GM23338 (cell line): Measurements from ENCODE around the gene CGNL1. TPM values are rescaled to one million over a fixed set of nuclear protein-coding genes. Genes with fewer than 3 reads are reported as not detected.
A peak's percentile ranks its signal among the peaks of the same experiment; 100 is the strongest.

Source experiments
- ATAC-seq: fragments of 200-7000 bp; cut with Tn5 transposase; 3 replicates; pipeline ENCODE4 v1.9.1; 2020
- DNase-seq: peaks from one replicate; pipeline ENCODE4 v3.0.0-alpha.2; 2015; ENCODE audit warnings: low spot score
- H2AFZ ChIP-seq: fragments of 200-600 bp; sonication (generic); 2 replicates; pipeline ENCODE4 v1.8.0; 2016; ENCODE audit warnings: antibody characterized with exemption, mild to moderate bottlenecking, moderate library complexity
- H3F3A ChIP-seq: fragments of 200-600 bp; sonication (generic); replicated peaks from 2 replicates; pipeline ENCODE4 v1.8.0; 2017; ENCODE audit warnings: antibody characterized with exemption, mixed run types, low read depth
- H3K27ac ChIP-seq: fragments of 200-600 bp; sonication (generic); 2 replicates; pipeline ENCODE4 v1.6.1; 2016; ENCODE audit warnings: low read depth
- H3K27me3 ChIP-seq: fragments of 200-600 bp; sonication (generic); 2 replicates; pipeline ENCODE4 v1.8.0; 2016; ENCODE audit warnings: mild to moderate bottlenecking, mixed run types, moderate library complexity; ENCODE audit not compliant: insufficient read depth
- H3K36me3 ChIP-seq: fragments of 200-600 bp; sonication (generic); 2 replicates; pipeline ENCODE4 v1.8.0; 2016; ENCODE audit warnings: mild to moderate bottlenecking; ENCODE audit not compliant: insufficient read depth
- H3K4me1 ChIP-seq: fragments of 200-600 bp; sonication (generic); 2 replicates; pipeline ENCODE4 v1.8.0; 2016; ENCODE audit warnings: mild to moderate bottlenecking, moderate library complexity; ENCODE audit not compliant: insufficient read depth
- H3K4me2 ChIP-seq: fragments of 200-600 bp; sonication (generic); 2 replicates; pipeline ENCODE4 v1.7.1; 2017; ENCODE audit warnings: mixed run types
- H3K4me3 ChIP-seq: fragments of 200-600 bp; sonication (generic); 2 replicates; pipeline ENCODE4 v1.6.1; 2016; ENCODE audit warnings: mixed run types
- H3K79me2 ChIP-seq: fragments of 200-600 bp; sonication (generic); replicated peaks from 2 replicates; pipeline ENCODE4 v1.8.0; 2017; ENCODE audit warnings: mild to moderate bottlenecking; ENCODE audit not compliant: insufficient read depth
- H3K9me2 ChIP-seq: fragments of 200-600 bp; sonication (generic); 2 replicates; pipeline ENCODE4 v1.8.0; 2017; ENCODE audit not compliant: insufficient read depth
- H4K20me1 ChIP-seq: fragments of 200-600 bp; sonication (generic); replicated peaks from 2 replicates; pipeline ENCODE4 v1.8.0; 2017; ENCODE audit warnings: mild to moderate bottlenecking; ENCODE audit not compliant: insufficient read depth
- H3K27ac Mint-ChIP-seq: 2 replicates; pipeline ENCODE4 v1.8.0; 2020; ENCODE audit warnings: inconsistent platforms, mild to moderate bottlenecking, moderate library complexity, mixed read lengths
- H3K27me3 Mint-ChIP-seq: 3 replicates; pipeline ENCODE4 v1.8.0; 2022; ENCODE audit warnings: low read depth, mild to moderate bottlenecking, moderate library complexity, mixed read lengths, inconsistent platforms; ENCODE audit not compliant: insufficient read depth, poor library complexity
- H3K36me3 Mint-ChIP-seq: 3 replicates; pipeline ENCODE4 v1.8.0; 2021; ENCODE audit warnings: low read depth, mild to moderate bottlenecking, inconsistent platforms, moderate library complexity, mixed read lengths
- H3K4me1 Mint-ChIP-seq: 3 replicates; pipeline ENCODE4 v1.8.0; 2020; ENCODE audit warnings: mild to moderate bottlenecking, inconsistent platforms, mixed read lengths
- H3K4me3 Mint-ChIP-seq: 3 replicates; pipeline ENCODE4 v1.8.0; 2021; ENCODE audit warnings: moderate library complexity, mild to moderate bottlenecking, inconsistent platforms, mixed read lengths
- H3K9me3 Mint-ChIP-seq: 3 replicates; pipeline ENCODE4 v1.8.0; 2020; ENCODE audit warnings: moderate library complexity, mild to moderate bottlenecking, inconsistent platforms, mixed read lengths
- CREB1 ChIP-seq: fragments of 250-450 bp; sonication (Bioruptor Pico); IDR thresholded peaks from 2 replicates; pipeline ENCODE4 v1.5.0; 2020; ENCODE audit warnings: low read depth, mild to moderate bottlenecking, moderate library complexity
- ETS1 ChIP-seq: IDR thresholded peaks from 2 replicates; pipeline ENCODE4 v1.6.1; 2016; ENCODE audit warnings: antibody characterized with exemption
- EZH2 ChIP-seq: fragments of 200-600 bp; sonication (generic); IDR thresholded peaks from one replicate; pipeline ENCODE4 v1.8.0; 2017; ENCODE audit warnings: antibody characterized with exemption, mild to moderate bottlenecking, low read depth; ENCODE audit not compliant: unreplicated experiment
- EZH2phosphoT487 ChIP-seq: fragments of 200-600 bp; sonication (generic); IDR thresholded peaks from one replicate; pipeline ENCODE4 v1.8.1; 2018; ENCODE audit warnings: antibody characterized with exemption; ENCODE audit not compliant: unreplicated experiment
- JUNB ChIP-seq: IDR thresholded peaks from one replicate; pipeline ENCODE4 v1.6.1; 2016; ENCODE audit warnings: antibody characterized with exemption; ENCODE audit not compliant: unreplicated experiment
- NANOG ChIP-seq: IDR thresholded peaks from 2 replicates; pipeline ENCODE4 v1.6.1; 2016; ENCODE audit warnings: antibody characterized with exemption, borderline replicate concordance
- POLR2AphosphoS5 ChIP-seq: IDR thresholded peaks from 2 replicates; pipeline ENCODE4 v1.6.1; 2016; ENCODE audit warnings: antibody characterized with exemption, low read depth
- STAT1 ChIP-seq: IDR thresholded peaks from one replicate; pipeline ENCODE4 v1.6.1; 2016; ENCODE audit warnings: antibody characterized with exemption; ENCODE audit not compliant: unreplicated experiment
- ZNF114 ChIP-seq: fragments of 250-450 bp; sonication (Bioruptor Pico); IDR thresholded peaks from 2 replicates; pipeline ENCODE4 v1.5.0; 2020; ENCODE audit warnings: mild to moderate bottlenecking, moderate library complexity
- ZNF331 ChIP-seq: fragments of 250-450 bp; sonication (Bioruptor Pico); IDR thresholded peaks from 2 replicates; pipeline ENCODE4 v1.5.0; 2020; ENCODE audit warnings: low read depth, mild to moderate bottlenecking, moderate library complexity
- polyA plus RNA-seq: library from polyadenylated mRNA; unstranded; fragments of >200 nt; fragmentation: Nextera tagmentation; extraction: Ambion mirVana; gene quantifications from 2 replicates; pipeline ENCODE4 v1.2.1, GENCODE V29; 2016
- total RNA-seq: library from RNA; depleted of rRNA; stranded (reverse); fragments of >200 nt; shearing (Covaris generic); gene quantifications from 2 replicates; pipeline ENCODE4 v1.2.3, GENCODE V29; 2014
- TF ChIP-seq, protein P1 (sequence below), 2 experiments: fragments of 200-600 bp in 1 of 2; sonication (generic) in 1 of 2; conservative IDR thresholded peaks; 2 replicates each; pipeline versions ENCODE4 v1.5.1 to v1.6.1; 2016 to 2017; ENCODE audit warnings: antibody characterized with exemption in 2 of 2, low read depth in 2 of 2, mild to moderate bottlenecking in 2 of 2, moderate library complexity in 1 of 2
- TF ChIP-seq, protein P2 (sequence below): IDR thresholded peaks from one replicate; pipeline ENCODE4 v1.6.1; 2018; ENCODE audit warnings: antibody characterized with exemption; ENCODE audit not compliant: unreplicated experiment
- TF ChIP-seq, protein P3 (sequence below): fragments of 250-450 bp; sonication (Bioruptor Pico); IDR thresholded peaks from 2 replicates; pipeline ENCODE4 v1.5.0; 2020; ENCODE audit warnings: mild to moderate bottlenecking, moderate library complexity

Gene CGNL1
- total and polyA plus RNA-seq, 2 experiments from 2014 or later = 20.0 to 57.8 TPM

GRCh38 chr15:57343498-57343897 is 32.8 kb upstream of the CGNL1 start:
- Histone ChIP-seq H4K20me1 (no peaks in the 10 kb centered on the region), H3K36me3 (no peaks in the 10 kb centered on the region; the same call in 1 of the 2 replicates), H2AFZ (peak overlapping the region; percentile 69), H3K4me3 (no peak overlapping the region), H3K4me2 (no peak overlapping the region), H3K9me2 (no peaks in the 10 kb centered on the region), H3K27me3 (no peaks in the 10 kb centered on the region), H3K4me1 (no peaks in the 10 kb centered on the region), H3F3A (no peaks in the 10 kb centered on the region), H3K79me2 (no peaks in the 10 kb centered on the region), H3K27ac (no peak overlapping the region)
- Mint-ChIP-seq H3K27ac (no peak overlapping the region), H3K9me3 (peaks cover 7% of the 10 kb centered on the region; the same call in 2 of the 3 replicates), H3K36me3 (peaks cover 7% of the 10 kb centered on the region; the same call in 2 of the 3 replicates), H3K4me3 (no peak overlapping the region), H3K4me1 (peaks cover 24% of the 10 kb centered on the region), H3K27me3 (peaks cover 3% of the 10 kb centered on the region)
- no peak; the same call in 1 of the 3 replicates for ATAC-seq
- no peak for DNase-seq
- TF ChIP-seq, protein P1, sequence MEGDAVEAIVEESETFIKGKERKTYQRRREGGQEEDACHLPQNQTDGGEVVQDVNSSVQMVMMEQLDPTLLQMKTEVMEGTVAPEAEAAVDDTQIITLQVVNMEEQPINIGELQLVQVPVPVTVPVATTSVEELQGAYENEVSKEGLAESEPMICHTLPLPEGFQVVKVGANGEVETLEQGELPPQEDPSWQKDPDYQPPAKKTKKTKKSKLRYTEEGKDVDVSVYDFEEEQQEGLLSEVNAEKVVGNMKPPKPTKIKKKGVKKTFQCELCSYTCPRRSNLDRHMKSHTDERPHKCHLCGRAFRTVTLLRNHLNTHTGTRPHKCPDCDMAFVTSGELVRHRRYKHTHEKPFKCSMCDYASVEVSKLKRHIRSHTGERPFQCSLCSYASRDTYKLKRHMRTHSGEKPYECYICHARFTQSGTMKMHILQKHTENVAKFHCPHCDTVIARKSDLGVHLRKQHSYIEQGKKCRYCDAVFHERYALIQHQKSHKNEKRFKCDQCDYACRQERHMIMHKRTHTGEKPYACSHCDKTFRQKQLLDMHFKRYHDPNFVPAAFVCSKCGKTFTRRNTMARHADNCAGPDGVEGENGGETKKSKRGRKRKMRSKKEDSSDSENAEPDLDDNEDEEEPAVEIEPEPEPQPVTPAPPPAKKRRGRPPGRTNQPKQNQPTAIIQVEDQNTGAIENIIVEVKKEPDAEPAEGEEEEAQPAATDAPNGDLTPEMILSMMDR (conservative IDR thresholded peaks at IDR 0.05; ENCODE audit: low read depth in 2 of 2) = no peak
- TF ChIP-seq ZNF331 (CRISPR knock-in tag) = no peak
- TF ChIP-seq ETS1 = no peak
- no peak for TF ChIP-seq STAT1
- no peak for TF ChIP-seq CREB1
- no peak for TF ChIP-seq EZH2phosphoT487
- TF ChIP-seq JUNB = no peak
- no peak for TF ChIP-seq ZNF114
- TF ChIP-seq, protein P2, sequence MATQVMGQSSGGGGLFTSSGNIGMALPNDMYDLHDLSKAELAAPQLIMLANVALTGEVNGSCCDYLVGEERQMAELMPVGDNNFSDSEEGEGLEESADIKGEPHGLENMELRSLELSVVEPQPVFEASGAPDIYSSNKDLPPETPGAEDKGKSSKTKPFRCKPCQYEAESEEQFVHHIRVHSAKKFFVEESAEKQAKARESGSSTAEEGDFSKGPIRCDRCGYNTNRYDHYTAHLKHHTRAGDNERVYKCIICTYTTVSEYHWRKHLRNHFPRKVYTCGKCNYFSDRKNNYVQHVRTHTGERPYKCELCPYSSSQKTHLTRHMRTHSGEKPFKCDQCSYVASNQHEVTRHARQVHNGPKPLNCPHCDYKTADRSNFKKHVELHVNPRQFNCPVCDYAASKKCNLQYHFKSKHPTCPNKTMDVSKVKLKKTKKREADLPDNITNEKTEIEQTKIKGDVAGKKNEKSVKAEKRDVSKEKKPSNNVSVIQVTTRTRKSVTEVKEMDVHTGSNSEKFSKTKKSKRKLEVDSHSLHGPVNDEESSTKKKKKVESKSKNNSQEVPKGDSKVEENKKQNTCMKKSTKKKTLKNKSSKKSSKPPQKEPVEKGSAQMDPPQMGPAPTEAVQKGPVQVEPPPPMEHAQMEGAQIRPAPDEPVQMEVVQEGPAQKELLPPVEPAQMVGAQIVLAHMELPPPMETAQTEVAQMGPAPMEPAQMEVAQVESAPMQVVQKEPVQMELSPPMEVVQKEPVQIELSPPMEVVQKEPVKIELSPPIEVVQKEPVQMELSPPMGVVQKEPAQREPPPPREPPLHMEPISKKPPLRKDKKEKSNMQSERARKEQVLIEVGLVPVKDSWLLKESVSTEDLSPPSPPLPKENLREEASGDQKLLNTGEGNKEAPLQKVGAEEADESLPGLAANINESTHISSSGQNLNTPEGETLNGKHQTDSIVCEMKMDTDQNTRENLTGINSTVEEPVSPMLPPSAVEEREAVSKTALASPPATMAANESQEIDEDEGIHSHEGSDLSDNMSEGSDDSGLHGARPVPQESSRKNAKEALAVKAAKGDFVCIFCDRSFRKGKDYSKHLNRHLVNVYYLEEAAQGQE = no peak
- TF ChIP-seq POLR2AphosphoS5 = no peak
- no peak for TF ChIP-seq NANOG
- TF ChIP-seq EZH2 = no peak
- TF ChIP-seq, protein P3, sequence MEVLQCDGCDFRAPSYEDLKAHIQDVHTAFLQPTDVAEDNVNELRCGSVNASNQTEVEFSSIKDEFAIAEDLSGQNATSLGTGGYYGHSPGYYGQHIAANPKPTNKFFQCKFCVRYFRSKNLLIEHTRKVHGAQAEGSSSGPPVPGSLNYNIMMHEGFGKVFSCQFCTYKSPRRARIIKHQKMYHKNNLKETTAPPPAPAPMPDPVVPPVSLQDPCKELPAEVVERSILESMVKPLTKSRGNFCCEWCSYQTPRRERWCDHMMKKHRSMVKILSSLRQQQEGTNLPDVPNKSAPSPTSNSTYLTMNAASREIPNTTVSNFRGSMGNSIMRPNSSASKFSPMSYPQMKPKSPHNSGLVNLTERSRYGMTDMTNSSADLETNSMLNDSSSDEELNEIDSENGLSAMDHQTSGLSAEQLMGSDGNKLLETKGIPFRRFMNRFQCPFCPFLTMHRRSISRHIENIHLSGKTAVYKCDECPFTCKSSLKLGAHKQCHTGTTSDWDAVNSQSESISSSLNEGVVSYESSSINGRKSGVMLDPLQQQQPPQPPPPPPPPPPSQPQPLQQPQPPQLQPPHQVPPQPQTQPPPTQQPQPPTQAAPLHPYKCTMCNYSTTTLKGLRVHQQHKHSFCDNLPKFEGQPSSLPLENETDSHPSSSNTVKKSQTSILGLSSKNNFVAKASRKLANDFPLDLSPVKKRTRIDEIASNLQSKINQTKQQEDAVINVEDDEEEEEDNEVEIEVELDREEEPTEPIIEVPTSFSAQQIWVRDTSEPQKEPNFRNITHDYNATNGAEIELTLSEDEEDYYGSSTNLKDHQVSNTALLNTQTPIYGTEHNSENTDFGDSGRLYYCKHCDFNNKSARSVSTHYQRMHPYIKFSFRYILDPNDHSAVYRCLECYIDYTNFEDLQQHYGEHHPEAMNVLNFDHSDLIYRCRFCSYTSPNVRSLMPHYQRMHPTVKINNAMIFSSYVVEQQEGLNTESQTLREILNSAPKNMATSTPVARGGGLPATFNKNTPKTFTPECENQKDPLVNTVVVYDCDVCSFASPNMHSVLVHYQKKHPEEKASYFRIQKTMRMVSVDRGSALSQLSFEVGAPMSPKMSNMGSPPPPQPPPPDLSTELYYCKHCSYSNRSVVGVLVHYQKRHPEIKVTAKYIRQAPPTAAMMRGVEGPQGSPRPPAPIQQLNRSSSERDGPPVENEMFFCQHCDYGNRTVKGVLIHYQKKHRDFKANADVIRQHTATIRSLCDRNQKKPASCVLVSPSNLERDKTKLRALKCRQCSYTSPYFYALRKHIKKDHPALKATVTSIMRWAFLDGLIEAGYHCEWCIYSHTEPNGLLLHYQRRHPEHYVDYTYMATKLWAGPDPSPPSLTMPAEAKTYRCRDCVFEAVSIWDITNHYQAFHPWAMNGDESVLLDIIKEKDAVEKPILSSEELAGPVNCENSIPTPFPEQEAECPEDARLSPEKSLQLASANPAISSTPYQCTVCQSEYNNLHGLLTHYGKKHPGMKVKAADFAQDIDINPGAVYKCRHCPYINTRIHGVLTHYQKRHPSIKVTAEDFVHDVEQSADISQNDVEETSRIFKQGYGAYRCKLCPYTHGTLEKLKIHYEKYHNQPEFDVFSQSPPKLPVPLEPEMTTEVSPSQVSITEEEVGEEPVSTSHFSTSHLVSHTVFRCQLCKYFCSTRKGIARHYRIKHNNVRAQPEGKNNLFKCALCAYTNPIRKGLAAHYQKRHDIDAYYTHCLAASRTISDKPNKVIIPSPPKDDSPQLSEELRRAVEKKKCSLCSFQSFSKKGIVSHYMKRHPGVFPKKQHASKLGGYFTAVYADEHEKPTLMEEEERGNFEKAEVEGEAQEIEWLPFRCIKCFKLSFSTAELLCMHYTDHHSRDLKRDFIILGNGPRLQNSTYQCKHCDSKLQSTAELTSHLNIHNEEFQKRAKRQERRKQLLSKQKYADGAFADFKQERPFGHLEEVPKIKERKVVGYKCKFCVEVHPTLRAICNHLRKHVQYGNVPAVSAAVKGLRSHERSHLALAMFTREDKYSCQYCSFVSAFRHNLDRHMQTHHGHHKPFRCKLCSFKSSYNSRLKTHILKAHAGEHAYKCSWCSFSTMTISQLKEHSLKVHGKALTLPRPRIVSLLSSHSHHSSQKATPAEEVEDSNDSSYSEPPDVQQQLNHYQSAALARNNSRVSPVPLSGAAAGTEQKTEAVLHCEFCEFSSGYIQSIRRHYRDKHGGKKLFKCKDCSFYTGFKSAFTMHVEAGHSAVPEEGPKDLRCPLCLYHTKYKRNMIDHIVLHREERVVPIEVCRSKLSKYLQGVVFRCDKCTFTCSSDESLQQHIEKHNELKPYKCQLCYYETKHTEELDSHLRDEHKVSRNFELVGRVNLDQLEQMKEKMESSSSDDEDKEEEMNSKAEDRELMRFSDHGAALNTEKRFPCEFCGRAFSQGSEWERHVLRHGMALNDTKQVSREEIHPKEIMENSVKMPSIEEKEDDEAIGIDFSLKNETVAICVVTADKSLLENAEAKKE = no peak
